K562 (cell line): Measurements from ENCODE around the gene NR1H2. TPM values are rescaled to one million over a fixed set of nuclear protein-coding genes. Genes with fewer than 3 reads are reported as not detected.

Experiments
- ATAC-seq: fragments of 200-7000 bp; cut with Tn5 transposase; 3 replicates; pipeline ENCODE4 v1.9.1; 2020; ENCODE audit warnings: moderate library complexity
- BruUV-seq: library from RNA; stranded (reverse); fragments of 400-500 nt; replicated peaks from 2 replicates; lab custom pipeline; 2021; lab: Mats Ljungman, UMichigan
- CTCF ChIA-PET: fragments of 300-600 bp; formaldehyde crosslinking; extraction: SDS; loops from one replicate; lab custom pipeline; 2021; ENCODE audit warnings: low intra/inter-chr PET ratio; lab: Yijun Ruan, JAX
- POLR2A ChIA-PET: fragments of 300-600, 350-650 bp; sonication (Branson Sonifier 250); formaldehyde crosslinking; extraction: SDS; loops from one replicate; lab custom pipeline; 2021; ENCODE audit warnings: antibody characterized with exemption, inconsistent platforms; lab: Yijun Ruan, JAX
- DNase-seq, 4 experiments: peaks; one replicate each; pipeline versions ENCODE4 v3.0.0 to v3.0.0-alpha.2; 2011 to 2018; ENCODE audit warnings: low spot score in 3 of 4, mixed read lengths in 3 of 4; ENCODE audit errors: extremely low read depth in 1 of 4
- FAIRE-seq: peaks from 2 replicates; lab custom pipeline; 2011; peaks lifted over from hg19 to GRCh38; lab: Jason Lieb, UNC
- H2AFZ ChIP-seq: 2 replicates; pipeline ENCODE4 v1.6.0; 2011; ENCODE audit warnings: low read depth, low read length, control low read depth, inconsistent platforms
- H3K27ac ChIP-seq: fragments of 200-600 bp; 3 replicates; pipeline ENCODE4 v1.8.0; 2011; ENCODE audit warnings: low read depth, mild to moderate bottlenecking, control low read depth, inconsistent platforms, low read length, moderate library complexity, mixed read lengths; ENCODE audit errors: extremely low read depth
- H3K27me3 ChIP-seq, 2 experiments: fragments of 300-600 bp in 1 of 2; 2 replicates in 1 of 2; 3 replicates in 1 of 2; pipeline versions ENCODE4 v1.6.0 to v1.8.0; 2011; ENCODE audit warnings: inconsistent platforms in 2 of 2, low read length in 2 of 2, mild to moderate bottlenecking in 1 of 2, mixed read lengths in 1 of 2, moderate library complexity in 1 of 2; ENCODE audit not compliant: control insufficient read depth in 2 of 2, insufficient read depth in 2 of 2
- H3K36me3 ChIP-seq: fragments of 300-600 bp; 3 replicates; pipeline ENCODE4 v1.8.0; 2011; ENCODE audit warnings: mild to moderate bottlenecking, low read length, inconsistent platforms; ENCODE audit not compliant: control insufficient read depth, insufficient read depth
- H3K4me1 ChIP-seq, 2 experiments: fragments of 200-600 bp in 1 of 2; replicated peaks in 1 of 2; 2 replicates in 1 of 2; 3 replicates in 1 of 2; pipeline versions ENCODE4 v1.5.1 to v1.8.0; 2011; ENCODE audit warnings: inconsistent platforms in 2 of 2, low read length in 2 of 2, mild to moderate bottlenecking in 1 of 2, mixed read lengths in 1 of 2, moderate library complexity in 1 of 2; ENCODE audit not compliant: control insufficient read depth in 2 of 2, insufficient read depth in 2 of 2
- H3K4me2 ChIP-seq: 2 replicates; pipeline ENCODE4 v1.6.1; 2011; ENCODE audit warnings: low read length, control low read depth, inconsistent platforms, mixed read lengths; ENCODE audit not compliant: insufficient read depth
- H3K4me3 ChIP-seq: fragments of 200-600 bp; sonication (generic), shearing (Covaris generic); 2 replicates; pipeline ENCODE4 v1.5.1; 2016; ENCODE audit warnings: control low read depth, inconsistent platforms
- H3K79me2 ChIP-seq: fragments of 200-600 bp; 3 replicates; pipeline ENCODE4 v1.8.0; 2011; ENCODE audit warnings: low read length, inconsistent platforms; ENCODE audit not compliant: control insufficient read depth, insufficient read depth
- H3K9ac ChIP-seq, 2 experiments: 2 replicates each; pipeline versions ENCODE4 v1.6.0 to v1.6.1; 2011; ENCODE audit warnings: low read depth in 2 of 2, low read length in 2 of 2, control low read depth in 1 of 2, inconsistent platforms in 1 of 2, mild to moderate bottlenecking in 1 of 2, mixed read lengths in 1 of 2; ENCODE audit not compliant: insufficient read depth in 1 of 2
- H3K9me1 ChIP-seq: one replicate; pipeline ENCODE4 v1.6.0; 2011; ENCODE audit warnings: inconsistent platforms, mild to moderate bottlenecking, low read length, moderate library complexity; ENCODE audit not compliant: control insufficient read depth, insufficient read depth
- H3K9me3 ChIP-seq: replicated peaks from 2 replicates; pipeline ENCODE4 v1.5.1; 2011; ENCODE audit warnings: low read depth, low read length, inconsistent platforms; ENCODE audit not compliant: control insufficient read depth, insufficient read depth
- H4K20me1 ChIP-seq: replicated peaks from 2 replicates; pipeline ENCODE4 v1.6.1; 2011; ENCODE audit warnings: low read length, inconsistent platforms, mixed read lengths; ENCODE audit not compliant: control insufficient read depth, insufficient read depth
- BHLHE40 ChIP-seq: IDR thresholded peaks from 2 replicates; pipeline ENCODE4 v1.6.1; 2011; ENCODE audit warnings: low read length, improper control_type of control experiment
- CC2D1A ChIP-seq: fragments of 450-650 bp; IDR thresholded peaks from 2 replicates; pipeline ENCODE4 v1.6.1; 2017; ENCODE audit warnings: mild to moderate bottlenecking
- CEBPG ChIP-seq, 3 experiments: fragments of 200-800 bp in 1 of 3; sonication (Bioruptor generic) in 1 of 3; sonication (generic) in 1 of 3; formaldehyde crosslinking in 1 of 3; IDR thresholded peaks in 2 of 3; conservative IDR thresholded peaks in 1 of 3; 2 replicates each; pipeline versions ENCODE4 v1.6.1 to v1.8.0; 2016 to 2022; ENCODE audit warnings: missing compliant biosample characterization in 2 of 3, missing genetic modification characterization in 2 of 3, mild to moderate bottlenecking in 1 of 3, missing genetic modification reagents in 1 of 3
- KDM5B ChIP-seq: fragments of 200-600 bp; sonication (generic); IDR thresholded peaks from 2 replicates; pipeline ENCODE4 v1.6.1; 2012; ENCODE audit warnings: low read depth, mild to moderate bottlenecking, moderate library complexity, low read length, control low read depth, inconsistent platforms; ENCODE audit not compliant: insufficient replicate concordance
- SAFB ChIP-seq: fragments of 200-400 bp; formaldehyde crosslinking; IDR thresholded peaks from 2 replicates; pipeline ENCODE4 v1.6.1; 2017; ENCODE audit warnings: low read depth, low read length, borderline replicate concordance
- SIN3B ChIP-seq: fragments of 450-650 bp; IDR thresholded peaks from 2 replicates; pipeline ENCODE4 v1.6.1; 2017; ENCODE audit warnings: low read depth, mild to moderate bottlenecking, moderate library complexity
- SRF ChIP-seq, 2 experiments: fragments of 250-450, 450-650 bp in 1 of 2; sonication (Bioruptor Pico) in 1 of 2; sonication (generic) in 1 of 2; formaldehyde crosslinking; IDR thresholded peaks; 2 replicates each; pipeline versions ENCODE4 v1.5.0 to v1.5.1; 2020 to 2022; ENCODE audit warnings: mild to moderate bottlenecking in 1 of 2, missing genetic modification reagents in 1 of 2
- ZNF175 ChIP-seq: fragments of 200-800 bp; sonication (Bioruptor generic); IDR thresholded peaks from 2 replicates; pipeline ENCODE4 v1.6.1; 2016; ENCODE audit warnings: low read depth, mild to moderate bottlenecking, missing genetic modification characterization, missing compliant biosample characterization
- ZNF263 ChIP-seq: sonication (generic); formaldehyde crosslinking; IDR thresholded peaks from 2 replicates; pipeline ENCODE4 v1.8.0; 2022; ENCODE audit warnings: mild to moderate bottlenecking, missing genetic modification reagents, borderline replicate concordance
- ZNF384 ChIP-seq: IDR thresholded peaks from 2 replicates; pipeline ENCODE4 v1.6.1; 2012; ENCODE audit warnings: low read depth, low read length, improper control_type of control experiment
- ZNF507 ChIP-seq: conservative IDR thresholded peaks from 2 replicates; pipeline ENCODE4 v1.6.1; 2017; ENCODE audit warnings: missing genetic modification characterization, missing compliant biosample characterization
- ZNF780A ChIP-seq: fragments of 250-450 bp; sonication (Bioruptor Pico); IDR thresholded peaks from 2 replicates; pipeline ENCODE4 v1.5.0; 2021; ENCODE audit warnings: mild to moderate bottlenecking
- WGBS: fragments of 100-300 bp; shearing (Covaris generic); methylation state at CpG from one replicate; pipeline ENCODE4 v1.1.6; 2016; ENCODE audit warnings: low coverage, mixed read lengths; ENCODE audit not compliant: insufficient coverage; ENCODE audit errors: missing lambda C conversion rate; 5-methylcytosine and 5-hydroxymethylcytosine counted together
- in situ Hi-C: fragments of 300-500 bp; cut with MboI; formaldehyde crosslinking; loops from 4 replicates; pipeline ENCODE4 v1.15.0; 2018; ENCODE audit warnings: inconsistent platforms, mixed read lengths
- intact Hi-C: fragments of 100-400 bp; cut with micrococcal nuclease; formaldehyde crosslinking; loops from 2 replicates; pipeline ENCODE4 v1.14.2; 2022
- polyA plus RNA-seq, 8 experiments: library from polyadenylated mRNA; depleted of rRNA in 4 of 8; stranded (reverse) in 5 of 8; unstranded in 3 of 8; fragments of >200 nt; fragmentation: Nextera tagmentation in 2 of 8; fragmentation: Illumina TruSeq in 1 of 8; extraction: Ambion mirVana in 2 of 8; extraction: Trizol in 1 of 8; gene quantifications; 2 replicates each; pipeline versions ENCODE4 v1.2.1 to v1.2.3, GENCODE V29; 2011 to 2014; ENCODE audit warnings: inconsistent platforms in 1 of 8, missing spikeins in 1 of 8
- total RNA-seq, 7 experiments: library from RNA; depleted of rRNA in 6 of 7; stranded (reverse); fragments of >200 nt in 6 of 7; fragmentation: Illumina TruSeq in 2 of 7; extraction: Trizol in 2 of 7; gene quantifications; 2 replicates each; pipeline versions ENCODE4 v1.2.1 to v1.2.3, GENCODE V29; 2011 to 2021; ENCODE audit warnings: low replicate concordance in 1 of 7
- TF ChIP-seq, protein P1 (sequence below): sonication (generic); IDR thresholded peaks from 2 replicates; pipeline ENCODE4 v1.6.1; 2016
- TF ChIP-seq, protein P2 (sequence below), 2 experiments: fragments of 450-650 bp; IDR thresholded peaks; 2 replicates each; pipeline ENCODE4 v1.6.1; 2018; ENCODE audit warnings: mild to moderate bottlenecking in 2 of 2, low read depth in 1 of 2; ENCODE audit not compliant: partially characterized antibody in 2 of 2

NR1H2 gene
- total and polyA plus RNA-seq, 9 of the 15 experiments (the other 6 are each of a cell fraction or from before 2014, with no cell fraction given): 0.11 to 73.8 (median 24.0) TPM

DNA sequence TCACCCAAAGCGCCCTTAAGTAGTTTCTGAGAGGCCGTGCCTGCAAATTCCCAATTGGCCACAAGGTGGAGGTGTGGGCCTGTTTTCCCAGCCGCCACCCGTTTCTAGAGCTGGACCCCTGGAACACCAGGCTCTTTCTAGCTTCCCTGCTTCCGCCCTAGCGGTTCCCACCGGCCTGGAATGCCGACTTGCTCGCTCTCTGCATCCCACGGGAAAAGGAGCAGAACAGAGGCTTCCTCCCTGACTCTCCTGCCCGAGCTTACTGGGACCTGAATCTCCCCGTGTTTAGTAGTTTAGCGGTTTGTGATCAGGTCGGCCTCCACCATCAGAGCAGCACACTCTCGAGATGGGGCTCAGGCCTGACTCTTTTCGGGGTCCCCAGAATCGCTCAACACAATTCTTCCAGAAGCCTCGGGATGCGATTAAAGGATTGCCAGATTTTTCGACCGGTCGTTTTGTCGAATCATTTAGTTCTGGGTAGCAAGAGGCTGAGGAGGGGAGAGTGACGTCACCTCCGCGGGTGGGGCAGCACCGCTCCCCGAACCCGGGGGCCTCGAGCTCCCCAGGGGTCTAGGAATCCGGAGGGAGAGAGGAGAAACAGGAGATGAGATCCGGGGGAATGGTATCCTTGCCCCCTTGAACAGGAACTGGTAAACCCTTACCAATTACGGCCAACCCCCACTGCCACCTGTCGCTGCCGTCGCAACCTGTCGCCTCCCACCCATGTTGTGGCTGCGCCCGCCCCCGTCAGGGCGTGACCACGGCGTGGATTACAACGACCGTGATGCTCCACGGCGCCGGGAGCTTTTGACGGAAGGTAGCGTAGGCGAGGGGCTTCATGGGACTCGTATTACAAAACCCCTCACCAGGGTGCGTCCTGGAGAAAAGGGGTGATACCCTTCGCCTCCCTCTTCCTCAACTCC is 18.8 kb upstream of the NR1H2 start:
- peak overlapping the region; percentile 72 to 94 for H3K9ac ChIP-seq
- ChIA-PET CTCF (interaction anchor here (0.5 to 2.5 kb wide), 6 partner anchors 57 to 347 kb away, joined by 3 to 14 read pairs (median 7); no protein-coding TSS in a partner anchor), POLR2A (interaction anchor here (0.5 to 2.3 kb wide), 17 partner anchors 11 to 216 kb away, joined by 3 to 11 read pairs (median 4); partner anchors contain the start of genes JOSD2, KCNC3 and NR1H2)
- TF ChIP-seq ZNF263 (CRISPR knock-in tag) (peak; percentile 48; the same call in 1 of the 2 replicates), SAFB (peak; percentile 87), ZNF175 (CRISPR knock-in tag) (peak; percentile 50; the same call in 1 of the 2 replicates), KDM5B (no peak), CEBPG (CRISPR knock-in tag; IDR thresholded peaks at IDR 0.05) (no peak), CEBPG (tag; conservative IDR thresholded peaks at IDR 0.05 in 1 of 2, IDR thresholded peaks at IDR 0.05 in 1 of 2) (peak; percentile 4 to 39; a peak in 3 of 4 replicates), SIN3B (peak; percentile 53; the same call in 1 of the 2 replicates), ZNF780A (CRISPR knock-in tag) (0 out of 2 replicates have a peak, but pooled peaks have one; percentile 45), BHLHE40 (0 out of 2 replicates have a peak, but pooled peaks have one; percentile 7), CC2D1A (peak; percentile 61; the same call in 1 of the 2 replicates), ZNF507 (no peak), ZNF384 (no peak), SRF (CRISPR knock-in tag; IDR thresholded peaks at IDR 0.05) (peak in 1 of 2 experiments; percentile 77; a peak in 1 of 4 replicates)
- TF ChIP-seq, protein P1, sequence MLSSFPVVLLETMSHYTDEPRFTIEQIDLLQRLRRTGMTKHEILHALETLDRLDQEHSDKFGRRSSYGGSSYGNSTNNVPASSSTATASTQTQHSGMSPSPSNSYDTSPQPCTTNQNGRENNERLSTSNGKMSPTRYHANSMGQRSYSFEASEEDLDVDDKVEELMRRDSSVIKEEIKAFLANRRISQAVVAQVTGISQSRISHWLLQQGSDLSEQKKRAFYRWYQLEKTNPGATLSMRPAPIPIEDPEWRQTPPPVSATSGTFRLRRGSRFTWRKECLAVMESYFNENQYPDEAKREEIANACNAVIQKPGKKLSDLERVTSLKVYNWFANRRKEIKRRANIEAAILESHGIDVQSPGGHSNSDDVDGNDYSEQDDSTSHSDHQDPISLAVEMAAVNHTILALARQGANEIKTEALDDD: no peak
- TF ChIP-seq, protein P2, sequence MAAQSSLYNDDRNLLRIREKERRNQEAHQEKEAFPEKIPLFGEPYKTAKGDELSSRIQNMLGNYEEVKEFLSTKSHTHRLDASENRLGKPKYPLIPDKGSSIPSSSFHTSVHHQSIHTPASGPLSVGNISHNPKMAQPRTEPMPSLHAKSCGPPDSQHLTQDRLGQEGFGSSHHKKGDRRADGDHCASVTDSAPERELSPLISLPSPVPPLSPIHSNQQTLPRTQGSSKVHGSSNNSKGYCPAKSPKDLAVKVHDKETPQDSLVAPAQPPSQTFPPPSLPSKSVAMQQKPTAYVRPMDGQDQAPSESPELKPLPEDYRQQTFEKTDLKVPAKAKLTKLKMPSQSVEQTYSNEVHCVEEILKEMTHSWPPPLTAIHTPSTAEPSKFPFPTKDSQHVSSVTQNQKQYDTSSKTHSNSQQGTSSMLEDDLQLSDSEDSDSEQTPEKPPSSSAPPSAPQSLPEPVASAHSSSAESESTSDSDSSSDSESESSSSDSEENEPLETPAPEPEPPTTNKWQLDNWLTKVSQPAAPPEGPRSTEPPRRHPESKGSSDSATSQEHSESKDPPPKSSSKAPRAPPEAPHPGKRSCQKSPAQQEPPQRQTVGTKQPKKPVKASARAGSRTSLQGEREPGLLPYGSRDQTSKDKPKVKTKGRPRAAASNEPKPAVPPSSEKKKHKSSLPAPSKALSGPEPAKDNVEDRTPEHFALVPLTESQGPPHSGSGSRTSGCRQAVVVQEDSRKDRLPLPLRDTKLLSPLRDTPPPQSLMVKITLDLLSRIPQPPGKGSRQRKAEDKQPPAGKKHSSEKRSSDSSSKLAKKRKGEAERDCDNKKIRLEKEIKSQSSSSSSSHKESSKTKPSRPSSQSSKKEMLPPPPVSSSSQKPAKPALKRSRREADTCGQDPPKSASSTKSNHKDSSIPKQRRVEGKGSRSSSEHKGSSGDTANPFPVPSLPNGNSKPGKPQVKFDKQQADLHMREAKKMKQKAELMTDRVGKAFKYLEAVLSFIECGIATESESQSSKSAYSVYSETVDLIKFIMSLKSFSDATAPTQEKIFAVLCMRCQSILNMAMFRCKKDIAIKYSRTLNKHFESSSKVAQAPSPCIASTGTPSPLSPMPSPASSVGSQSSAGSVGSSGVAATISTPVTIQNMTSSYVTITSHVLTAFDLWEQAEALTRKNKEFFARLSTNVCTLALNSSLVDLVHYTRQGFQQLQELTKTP (IDR thresholded peaks at IDR 0.05; ENCODE audit: low read depth in 1 of 2, partially characterized antibody in 2 of 2): peak in 1 of 2 experiments; percentile 82

More for the DNA sequence above, 18.8 kb upstream of the NR1H2 start:
- Histone ChIP-seq H3K27ac (peak overlapping the region; percentile 95), H3K4me2 (peak overlapping the region; percentile 94), H3K9me3 (no peaks in the 10 kb centered on the region), H3K27me3 (no peaks in the 10 kb centered on the region), H3K9me1 (peaks cover 5% of the 10 kb centered on the region), H3K4me1 (peaks cover 36 to 38% of the 10 kb centered on the region in 2 experiments), H3K36me3 (no peaks in the 10 kb centered on the region; the same call in 2 of the 3 replicates), H3K79me2 (peaks cover 28% of the 10 kb centered on the region), H4K20me1 (no peaks in the 10 kb centered on the region), H3K4me3 (peak overlapping the region; percentile 43), H2AFZ (peak overlapping the region; percentile 94)
- BruUV-seq: TSS peak; percentile 89
- FAIRE-seq: peak; percentile 90
- peak; percentile 85 for ATAC-seq
- 1% methylated on average over 50 of the region's 54 CpGs for WGBS
- in situ Hi-C loops: loop anchor here (10.0 kb wide), 1 partner anchor 427 kb away; no protein-coding TSS in a partner anchor
- DNase-seq: peak; percentile 70 to 93 (median 78)
- intact Hi-C loops: loop anchor here (1.0 kb wide), 1 partner anchor 104 kb away; no protein-coding TSS in a partner anchor
